C4-2B (cell line): ENCODE measurements around the gene ADORA2A.

Source experiments
- CTCF ChIP-seq: fragments of 450-650 bp; conservative IDR thresholded peaks from 2 replicates; pipeline ENCODE4 v1.5.1; 2017; ENCODE audit warnings: mild to moderate bottlenecking
- ZFX ChIP-seq: fragments of 450-650 bp; IDR thresholded peaks from 2 replicates; pipeline ENCODE4 v1.6.1; 2017

- TF ChIP-seq CTCF = no peak
- no peak for TF ChIP-seq ZFX
Measured at GRCh38 chr22:24463071-24463760, 35.8 kb downstream of the ADORA2A start.
